ENCODE data around the gene ZMYND15.

The ZMYND15 gene

GRCh38 chr17:4744999-4745969, 5.7 kb downstream of the ZMYND15 start:
- no peak for DNase-seq

GRCh38 chr17:4747847-4748246, 8.2 kb downstream of the ZMYND15 start:
- peak; percentile 87 to 92 for DNase-seq

GRCh38 chr17:4748686-4749085, 9.1 kb downstream of the ZMYND15 start:
- DNase-seq: peak; percentile 64 to 71

GRCh38 chr17:4750606-4751005, 11.0 kb downstream of the ZMYND15 start:
- peak; percentile 41 to 61 for DNase-seq

- peak; percentile 65 to 92 for DNase-seq
Measured at GRCh38 chr17:4751932-4752331, 12.3 kb downstream of the ZMYND15 start.

- DNase-seq: no peak
Measured at GRCh38 chr17:4753392-4753791, 13.8 kb downstream of the ZMYND15 start.

GRCh38 chr17:4759776-4760236, 20.2 kb downstream of the ZMYND15 start:
- peak; percentile 69 to 83 for DNase-seq

- DNase-seq: peak; percentile 84 to 88
Measured at GRCh38 chr17:4764595-4764994, 25.0 kb downstream of the ZMYND15 start.

GRCh38 chr17:4766201-4766600, 26.6 kb downstream of the ZMYND15 start:
- peak; percentile 90 to 99 for DNase-seq

GRCh38 chr17:4766723-4767122, 27.1 kb downstream of the ZMYND15 start:
- peak; percentile 72 to 73 for DNase-seq

GRCh38 chr17:4768298-4768697, 28.7 kb downstream of the ZMYND15 start:
- peak; percentile 87 to 90 for DNase-seq

GRCh38 chr17:4769628-4770027, 30.0 kb downstream of the ZMYND15 start:
- DNase-seq: no peak

- no peak for DNase-seq
Measured at GRCh38 chr17:4771519-4772234, 32.0 kb downstream of the ZMYND15 start, which contains the start of gene TM4SF5. TSS of gene TM4SF5 (plus strand) at chr17:4771886. CDS start at chr17:4771923, 37 bp downstream.

GRCh38 chr17:4772235-4772613, 32.6 kb downstream of the ZMYND15 start:
- DNase-seq: no peak

- DNase-seq: no peak
Measured at GRCh38 chr17:4777969-4778760, 38.5 kb downstream of the ZMYND15 start.

GRCh38 chr17:4780325-4780955, 40.8 kb downstream of the ZMYND15 start:
- no peak for DNase-seq

GRCh38 chr17:4782652-4783051, 43.0 kb downstream of the ZMYND15 start:
- DNase-seq: peak; percentile 59 to 60

- peak in 1 of 2 donors; percentile 25 for DNase-seq
Measured at GRCh38 chr17:4785311-4786105, 45.9 kb downstream of the ZMYND15 start.

GRCh38 chr17:4786106-4786511, 46.5 kb downstream of the ZMYND15 start, which contains the start of gene VMO1:
TSS of gene VMO1 (minus strand) at chr17:4786364. CDS start at chr17:4786352, 12 bp downstream.
- DNase-seq: peak in 1 of 2 donors; percentile 17

GRCh38 chr17:4786516-4786915, 46.9 kb downstream of the ZMYND15 start:
- DNase-seq: no peak

Data from inflammatory macrophage (primary cell).